ENCODE measurements around the gene CRX. TPM values are rescaled to one million over a fixed set of nuclear protein-coding genes. Genes with fewer than 3 reads are reported as not detected.

Gene CRX
- total and polyA plus RNA-seq, 2 donors (not counting 3 experiments of a cell fraction or from before 2014, with no cell fraction given), result not detected

GRCh38 chr19:47781590-47782262 lies 40.0 kb upstream of the CRX start:
- H3K79me2 ChIP-seq (ENCODE audit: control insufficient read depth, insufficient read depth, low read length), result peaks cover 30% of the 10 kb centered on the region
- H3K36me3 ChIP-seq (ENCODE audit: control insufficient read depth in 2 of 2, extremely low read depth in 1 of 2, insufficient read depth in 2 of 2, low read length in 2 of 2), result peaks cover 4 to 28% of the 10 kb centered on the region in 2 experiments
- ChIA-PET POLR2A (no interaction called here), CTCF (interaction anchor here (1.0 to 3.0 kb wide), 2 partner anchors 16 to 68 kb away, joined by 3 to 20 read pairs; partner anchors contain the start of gene EHD2)
- intact Hi-C loops (cut with micrococcal nuclease) (no loop called here), dilution Hi-C loops (cut with MboI; ENCODE audit: extremely low pct_ligation_motif_present, low sequenced_read_pairs) (no loop called here)
- H3K27me3 ChIP-seq (ENCODE audit: control insufficient read depth in 2 of 2, insufficient read depth in 2 of 2, low read length in 2 of 2), result no peaks in the 10 kb centered on the region
- BruUV-seq (replicated peaks), result no TSS peak
- no peaks in the 10 kb centered on the region for H4K20me1 ChIP-seq (replicated peaks; ENCODE audit: control insufficient read depth, extremely low read depth, insufficient read depth, low read length)
- no peaks in the 10 kb centered on the region for H3K9me1 ChIP-seq (replicated peaks; ENCODE audit: control insufficient read depth, extremely low read depth, insufficient read depth, low read length)
- no peak overlapping the region for H3K4me2 ChIP-seq (ENCODE audit: insufficient read depth, low read length)
- no peak overlapping the region for H3K9ac ChIP-seq (replicated peaks; ENCODE audit: extremely low read depth, insufficient read depth, low read length)
- no peak overlapping the region for H3K27ac ChIP-seq (ENCODE audit: insufficient read depth, low read depth, low read length)
- no peak for FAIRE-seq
- H3K4me3 ChIP-seq (replicated peaks in 1 of 3; ENCODE audit: insufficient read depth in 1 of 3, low read depth in 1 of 3, low read length in 3 of 3), result no peak overlapping the region
- no peak for DNase-seq (ENCODE audit: low read depth, low spot score)
- no peak for TF ChIP-seq JUN (IDR thresholded peaks at IDR 0.05; ENCODE audit: borderline replicate concordance, insufficient read depth, insufficient read length, low read depth)
- no peak for TF ChIP-seq FOS (IDR thresholded peaks at IDR 0.05; ENCODE audit: borderline replicate concordance, insufficient read depth, low read length)
- no peak for TF ChIP-seq POLR2AphosphoS5 (IDR thresholded peaks at IDR 0.05; ENCODE audit: insufficient read depth, low read depth, low read length)
- TF ChIP-seq EZH2 (IDR thresholded peaks at IDR 0.05; ENCODE audit: borderline replicate concordance, low read depth, low read length, severe bottlenecking), result no peak
- TF ChIP-seq GATA2 (IDR thresholded peaks at IDR 0.05; ENCODE audit: insufficient read depth, insufficient read length, low read depth, low read length), result no peak
- TF ChIP-seq POLR2A (IDR thresholded peaks at IDR 0.05; ENCODE audit: low read depth, low read length), result no peak
- TF ChIP-seq CTCF (IDR thresholded peaks at IDR 0.05; ENCODE audit: extremely low read depth in 1 of 2, insufficient read depth in 1 of 2, low read depth in 1 of 2, low read length in 2 of 2), result no peak
- TF ChIP-seq MYC (IDR thresholded peaks at IDR 0.05; ENCODE audit: low read depth, low read length), result no peak
- TF ChIP-seq MAX (IDR thresholded peaks at IDR 0.05; ENCODE audit: insufficient read depth, insufficient read length), result no peak
- H2AFZ ChIP-seq (ENCODE audit: low read depth, low read length), result no peak overlapping the region
- no peaks in the 10 kb centered on the region for H3K9me3 ChIP-seq (replicated peaks; ENCODE audit: control insufficient read depth, insufficient read depth, low read length)
- peaks cover 11% of the 10 kb centered on the region for H3K4me1 ChIP-seq (ENCODE audit: control insufficient read depth, extremely low read depth, insufficient read depth, low read length)
